ENCODE measurements around the gene ZNF207.
"Not testable (repeated sequence)": the region's sequence is repeated elsewhere in the genome, so short reads cannot be mapped to it uniquely, and the experiment has no call there.

Gene ZNF207

GRCh38 chr17:32318071-32318470, 31.9 kb upstream of the ZNF207 start:
- H3K4me2 ChIP-seq (ENCODE audit: low read length): no peak overlapping the region
- no peaks in the 10 kb centered on the region for H3K4me1 ChIP-seq (ENCODE audit: control insufficient read depth, insufficient read depth, low read length)
- H3K27me3 ChIP-seq (ENCODE audit: control insufficient read depth, insufficient read depth, low read length): peaks cover 32% of the 10 kb centered on the region
- no peaks in the 10 kb centered on the region for H3K36me3 ChIP-seq (ENCODE audit: insufficient read depth, low read length)
- H3K4me3 ChIP-seq (ENCODE audit: low read length): no peak overlapping the region
- no peak overlapping the region for H3K9ac ChIP-seq (ENCODE audit: low read depth, low read length)
- no peaks in the 10 kb centered on the region for H3K9me3 ChIP-seq (replicated peaks; ENCODE audit: low read length)

- no peak overlapping the region for H3K4me3 ChIP-seq (ENCODE audit: low read length)
- H3K27me3 ChIP-seq (ENCODE audit: control insufficient read depth, insufficient read depth, low read length): peaks cover 26% of the 10 kb centered on the region
- no peaks in the 10 kb centered on the region for H3K9me3 ChIP-seq (replicated peaks; ENCODE audit: low read length)
Measured at GRCh38 chr17:32319548-32319905, 30.4 kb upstream of the ZNF207 start.

GRCh38 chr17:32320080-32320479, 29.9 kb upstream of the ZNF207 start:
- H3K9me3 ChIP-seq (replicated peaks; ENCODE audit: low read length); H3K9ac ChIP-seq (ENCODE audit: low read depth, low read length); H3K4me2 ChIP-seq (ENCODE audit: low read length); H3K36me3 ChIP-seq (ENCODE audit: insufficient read depth, low read length); H3K4me3 ChIP-seq (ENCODE audit: low read length): not testable (repeated sequence)
- Histone ChIP-seq H3K4me1 (ENCODE audit: control insufficient read depth, insufficient read depth, low read length) (peaks cover 10% of the 10 kb centered on the region), H3K27me3 (ENCODE audit: control insufficient read depth, insufficient read depth, low read length) (peaks cover 21% of the 10 kb centered on the region)

More at GRCh38 chr17:32319548-32319905, 30.4 kb upstream of the ZNF207 start:
- Histone ChIP-seq H3K4me1 (ENCODE audit: control insufficient read depth, insufficient read depth, low read length) (peaks cover 10% of the 10 kb centered on the region), H3K9ac (ENCODE audit: low read depth, low read length) (no peak overlapping the region), H3K36me3 (ENCODE audit: insufficient read depth, low read length) (no peaks in the 10 kb centered on the region), H3K4me2 (ENCODE audit: low read length) (no peak overlapping the region)

- no peak overlapping the region for H3K4me2 ChIP-seq (ENCODE audit: low read length)
- H3K27me3 ChIP-seq (ENCODE audit: control insufficient read depth, insufficient read depth, low read length): peaks cover 13% of the 10 kb centered on the region
- no peaks in the 10 kb centered on the region for H3K36me3 ChIP-seq (ENCODE audit: insufficient read depth, low read length)
- no peaks in the 10 kb centered on the region for H3K9me3 ChIP-seq (replicated peaks; ENCODE audit: low read length)
- no peak overlapping the region for H3K4me3 ChIP-seq (ENCODE audit: low read length)
- peaks cover 10% of the 10 kb centered on the region for H3K4me1 ChIP-seq (ENCODE audit: control insufficient read depth, insufficient read depth, low read length)
- no peak overlapping the region for H3K9ac ChIP-seq (ENCODE audit: low read depth, low read length)
Measured at GRCh38 chr17:32320847-32321246, 29.1 kb upstream of the ZNF207 start.

GRCh38 chr17:32323046-32323445, 26.9 kb upstream of the ZNF207 start:
- no peak overlapping the region for H3K4me3 ChIP-seq (ENCODE audit: low read length)
- H3K36me3 ChIP-seq (ENCODE audit: insufficient read depth, low read length): no peaks in the 10 kb centered on the region
- no peak overlapping the region for H3K9ac ChIP-seq (ENCODE audit: low read depth, low read length)
- no peak overlapping the region for H3K4me2 ChIP-seq (ENCODE audit: low read length)
- peaks cover 10% of the 10 kb centered on the region for H3K4me1 ChIP-seq (ENCODE audit: control insufficient read depth, insufficient read depth, low read length)
- H3K27me3 ChIP-seq (ENCODE audit: control insufficient read depth, insufficient read depth, low read length): peaks cover 4% of the 10 kb centered on the region
- no peaks in the 10 kb centered on the region for H3K9me3 ChIP-seq (replicated peaks; ENCODE audit: low read length)

- Histone ChIP-seq H3K4me2 (ENCODE audit: low read length) (peak overlapping the region; percentile 77), H3K4me1 (ENCODE audit: control insufficient read depth, insufficient read depth, low read length) (peaks cover 10% of the 10 kb centered on the region), H3K27me3 (ENCODE audit: control insufficient read depth, insufficient read depth, low read length) (no peaks in the 10 kb centered on the region), H3K9ac (ENCODE audit: low read depth, low read length) (peak overlapping the region; percentile 28), H3K4me3 (ENCODE audit: low read length) (peak overlapping the region; percentile 50), H3K9me3 (replicated peaks; ENCODE audit: low read length) (no peaks in the 10 kb centered on the region), H3K36me3 (ENCODE audit: insufficient read depth, low read length) (no peaks in the 10 kb centered on the region)
Measured at GRCh38 chr17:32323811-32324491, 26.0 kb upstream of the ZNF207 start.

GRCh38 chr17:32327911-32328310, 22.0 kb upstream of the ZNF207 start:
- H3K9ac ChIP-seq (ENCODE audit: low read depth, low read length): no peak overlapping the region
- no peaks in the 10 kb centered on the region for H3K27me3 ChIP-seq (ENCODE audit: control insufficient read depth, insufficient read depth, low read length)
- H3K36me3 ChIP-seq (ENCODE audit: insufficient read depth, low read length): no peaks in the 10 kb centered on the region
- H3K9me3 ChIP-seq (replicated peaks; ENCODE audit: low read length): no peaks in the 10 kb centered on the region
- no peak overlapping the region for H3K4me2 ChIP-seq (ENCODE audit: low read length)
- peaks cover 10% of the 10 kb centered on the region for H3K4me1 ChIP-seq (ENCODE audit: control insufficient read depth, insufficient read depth, low read length)
- no peak overlapping the region for H3K4me3 ChIP-seq (ENCODE audit: low read length)

- no peaks in the 10 kb centered on the region for H3K27me3 ChIP-seq (ENCODE audit: control insufficient read depth, insufficient read depth, low read length)
- peaks cover under 1% of the 10 kb centered on the region for H3K4me1 ChIP-seq (ENCODE audit: control insufficient read depth, insufficient read depth, low read length)
- H3K4me2 ChIP-seq (ENCODE audit: low read length): no peak overlapping the region
- H3K4me3 ChIP-seq (ENCODE audit: low read length): no peak overlapping the region
- no peak overlapping the region for H3K9ac ChIP-seq (ENCODE audit: low read depth, low read length)
- H3K36me3 ChIP-seq (ENCODE audit: insufficient read depth, low read length): peaks cover 9% of the 10 kb centered on the region
- no peaks in the 10 kb centered on the region for H3K9me3 ChIP-seq (replicated peaks; ENCODE audit: low read length)
Measured at GRCh38 chr17:32330147-32330546, 19.8 kb upstream of the ZNF207 start.

- Histone ChIP-seq H3K4me3 (ENCODE audit: low read length) (no peak overlapping the region), H3K27me3 (ENCODE audit: control insufficient read depth, insufficient read depth, low read length) (no peaks in the 10 kb centered on the region), H3K4me2 (ENCODE audit: low read length) (no peak overlapping the region), H3K4me1 (ENCODE audit: control insufficient read depth, insufficient read depth, low read length) (peaks cover 10% of the 10 kb centered on the region), H3K36me3 (ENCODE audit: insufficient read depth, low read length) (peaks cover 9% of the 10 kb centered on the region), H3K9me3 (replicated peaks; ENCODE audit: low read length) (no peaks in the 10 kb centered on the region), H3K9ac (ENCODE audit: low read depth, low read length) (no peak overlapping the region)
Measured at GRCh38 chr17:32331243-32332040, 18.5 kb upstream of the ZNF207 start.

- Histone ChIP-seq H3K9ac (ENCODE audit: low read depth, low read length) (no peak overlapping the region), H3K36me3 (ENCODE audit: insufficient read depth, low read length) (peaks cover 9% of the 10 kb centered on the region), H3K27me3 (ENCODE audit: control insufficient read depth, insufficient read depth, low read length) (no peaks in the 10 kb centered on the region), H3K4me3 (ENCODE audit: low read length) (no peak overlapping the region), H3K4me2 (ENCODE audit: low read length) (no peak overlapping the region), H3K9me3 (replicated peaks; ENCODE audit: low read length) (no peaks in the 10 kb centered on the region), H3K4me1 (ENCODE audit: control insufficient read depth, insufficient read depth, low read length) (peaks cover 10% of the 10 kb centered on the region)
Measured at GRCh38 chr17:32333187-32333586, 16.8 kb upstream of the ZNF207 start.

GRCh38 chr17:32335046-32335445, 14.9 kb upstream of the ZNF207 start:
- Histone ChIP-seq H3K36me3 (ENCODE audit: insufficient read depth, low read length) (peaks cover 9% of the 10 kb centered on the region), H3K4me3 (ENCODE audit: low read length) (no peak overlapping the region), H3K9ac (ENCODE audit: low read depth, low read length) (no peak overlapping the region), H3K4me2 (ENCODE audit: low read length) (peak overlapping the region; percentile 23), H3K27me3 (ENCODE audit: control insufficient read depth, insufficient read depth, low read length) (no peaks in the 10 kb centered on the region), H3K4me1 (ENCODE audit: control insufficient read depth, insufficient read depth, low read length) (peaks cover 10% of the 10 kb centered on the region), H3K9me3 (replicated peaks; ENCODE audit: low read length) (no peaks in the 10 kb centered on the region)

GRCh38 chr17:32335687-32336086, 14.3 kb upstream of the ZNF207 start:
- H3K4me3 ChIP-seq (ENCODE audit: low read length): no peak overlapping the region
- peaks cover 9% of the 10 kb centered on the region for H3K36me3 ChIP-seq (ENCODE audit: insufficient read depth, low read length)
- H3K9me3 ChIP-seq (replicated peaks; ENCODE audit: low read length): no peaks in the 10 kb centered on the region
- H3K9ac ChIP-seq (ENCODE audit: low read depth, low read length): no peak overlapping the region
- H3K27me3 ChIP-seq (ENCODE audit: control insufficient read depth, insufficient read depth, low read length): no peaks in the 10 kb centered on the region
- peaks cover 10% of the 10 kb centered on the region for H3K4me1 ChIP-seq (ENCODE audit: control insufficient read depth, insufficient read depth, low read length)
- peak overlapping the region; percentile 23 for H3K4me2 ChIP-seq (ENCODE audit: low read length)

Data from skeletal muscle satellite cell (primary cell).